ENCODE results near the gene PDE5A. TPM values are rescaled to one million over a fixed set of nuclear protein-coding genes. Genes with fewer than 3 reads are reported as not detected.
A peak's percentile ranks its signal among the peaks of the same experiment; 100 is the strongest.

The PDE5A gene
- total and polyA plus RNA-seq, 3 donors from 2014 or later, result 18.4 to 25.3 (median 21.4) TPM

DNA sequence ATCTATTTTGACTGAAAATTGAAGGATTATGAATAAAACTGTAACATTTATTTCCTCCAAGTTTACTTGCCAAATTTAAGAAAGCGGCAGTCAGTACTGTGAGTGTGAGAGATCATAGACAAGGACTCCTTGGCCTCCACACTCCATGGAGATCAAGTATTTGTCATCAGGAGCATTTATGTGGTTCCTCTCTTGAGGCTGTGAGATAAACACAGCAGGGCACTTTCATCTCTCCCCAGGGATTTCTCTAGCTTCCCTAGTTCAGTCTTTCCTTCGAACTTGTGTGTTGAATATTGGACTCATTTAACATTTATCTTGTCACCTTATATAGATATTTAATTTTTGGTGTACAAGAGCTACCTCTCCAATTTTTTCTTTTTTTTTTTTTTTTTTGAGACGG is 40.8 kb downstream of the PDE5A start:
- intact Hi-C loops (cut with DNase I; ENCODE audit: low total_unique reads), result no loop called here
- Histone ChIP-seq H3K36me3 (ENCODE audit: low read depth, missing control alignments) (no peaks in the 10 kb centered on the region), H3K27ac (no peak overlapping the region), H3K4me3 (no peak overlapping the region), H3K4me1 (no peaks in the 10 kb centered on the region), H3K27me3 (no peaks in the 10 kb centered on the region), H3K9me3 (no peaks in the 10 kb centered on the region)
- DNase-seq, result no peak
- WGBS, 2 donors, result 84 to 86% methylated on average over 3 of the region's 3 CpGs
- no peak for TF ChIP-seq POLR2A (IDR thresholded peaks at IDR 0.05)
- TF ChIP-seq, protein P1, sequence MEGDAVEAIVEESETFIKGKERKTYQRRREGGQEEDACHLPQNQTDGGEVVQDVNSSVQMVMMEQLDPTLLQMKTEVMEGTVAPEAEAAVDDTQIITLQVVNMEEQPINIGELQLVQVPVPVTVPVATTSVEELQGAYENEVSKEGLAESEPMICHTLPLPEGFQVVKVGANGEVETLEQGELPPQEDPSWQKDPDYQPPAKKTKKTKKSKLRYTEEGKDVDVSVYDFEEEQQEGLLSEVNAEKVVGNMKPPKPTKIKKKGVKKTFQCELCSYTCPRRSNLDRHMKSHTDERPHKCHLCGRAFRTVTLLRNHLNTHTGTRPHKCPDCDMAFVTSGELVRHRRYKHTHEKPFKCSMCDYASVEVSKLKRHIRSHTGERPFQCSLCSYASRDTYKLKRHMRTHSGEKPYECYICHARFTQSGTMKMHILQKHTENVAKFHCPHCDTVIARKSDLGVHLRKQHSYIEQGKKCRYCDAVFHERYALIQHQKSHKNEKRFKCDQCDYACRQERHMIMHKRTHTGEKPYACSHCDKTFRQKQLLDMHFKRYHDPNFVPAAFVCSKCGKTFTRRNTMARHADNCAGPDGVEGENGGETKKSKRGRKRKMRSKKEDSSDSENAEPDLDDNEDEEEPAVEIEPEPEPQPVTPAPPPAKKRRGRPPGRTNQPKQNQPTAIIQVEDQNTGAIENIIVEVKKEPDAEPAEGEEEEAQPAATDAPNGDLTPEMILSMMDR (IDR thresholded peaks at IDR 0.05), result no peak

DNA sequence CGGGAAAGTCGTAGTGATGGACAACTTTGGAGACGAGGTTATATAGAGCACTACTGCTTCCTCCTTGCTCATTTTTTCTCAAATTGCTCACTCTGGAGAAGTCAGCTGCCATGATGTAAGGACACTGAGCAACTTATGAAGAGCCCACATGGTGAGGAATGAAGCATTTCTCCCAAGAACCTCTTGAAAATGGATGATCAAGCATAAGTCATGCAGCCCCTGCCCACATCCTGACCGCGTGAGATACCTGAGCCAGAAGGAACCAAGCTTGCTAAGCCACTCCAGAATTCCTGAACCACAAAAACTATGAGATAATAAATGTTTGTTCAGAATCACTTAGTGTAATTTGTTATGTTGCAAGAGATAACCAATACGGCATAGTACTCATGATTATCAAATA is 42.8 kb downstream of the PDE5A start:
- TF ChIP-seq, protein P1 (IDR thresholded peaks at IDR 0.05), result no peak
- no peak for TF ChIP-seq POLR2A (IDR thresholded peaks at IDR 0.05)
- no peaks in the 10 kb centered on the region for H3K9me3 ChIP-seq
- H3K27ac ChIP-seq, result no peak overlapping the region
- H3K36me3 ChIP-seq (ENCODE audit: low read depth, missing control alignments), result no peaks in the 10 kb centered on the region
- no peaks in the 10 kb centered on the region for H3K27me3 ChIP-seq
- DNase-seq, result no peak
- intact Hi-C loops (cut with DNase I; ENCODE audit: low total_unique reads), result no loop called here
- no peak overlapping the region for H3K4me3 ChIP-seq
- no peaks in the 10 kb centered on the region for H3K4me1 ChIP-seq
- WGBS, 2 donors, result 92 to 96% methylated on average over 6 of the region's 6 CpGs

DNA sequence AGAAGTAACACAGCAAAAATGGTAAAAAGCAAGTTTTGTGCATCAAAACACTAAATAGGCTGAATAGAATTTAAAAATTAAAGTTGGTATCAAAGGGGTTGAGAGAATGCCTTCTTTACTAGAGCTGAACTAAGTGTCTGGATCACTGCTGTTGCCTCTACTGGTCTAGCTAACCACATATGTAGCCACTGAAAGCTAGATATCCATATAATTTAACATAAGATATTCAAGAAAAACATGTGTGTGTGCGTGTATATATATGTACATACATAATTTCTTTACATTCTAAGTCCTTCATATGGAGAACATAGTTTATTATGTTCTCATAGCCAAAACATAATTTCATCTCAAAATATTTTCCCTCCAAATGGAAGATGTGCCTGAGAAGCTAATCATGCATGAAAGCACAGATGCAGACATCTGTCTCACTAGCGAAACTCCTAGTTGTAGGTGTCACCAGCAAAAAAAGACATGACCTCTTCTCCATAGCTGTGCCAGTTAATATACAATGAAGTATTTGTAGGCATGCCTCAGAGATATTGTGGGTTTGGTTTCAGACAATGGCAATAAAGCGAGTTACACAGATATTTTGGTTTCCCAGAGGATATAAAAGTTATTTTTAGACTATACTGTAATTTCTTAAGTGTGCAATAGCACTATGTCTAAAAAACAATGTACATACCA is 47.3 kb downstream of the PDE5A start:
- Histone ChIP-seq H3K4me1 (no peaks in the 10 kb centered on the region), H3K36me3 (ENCODE audit: low read depth, missing control alignments) (no peaks in the 10 kb centered on the region), H3K4me3 (no peak overlapping the region), H3K27me3 (no peaks in the 10 kb centered on the region), H3K27ac (no peak overlapping the region), H3K9me3 (no peaks in the 10 kb centered on the region)
- 84 to 89% methylated on average over 3 of the region's 3 CpGs for WGBS, 2 donors
- intact Hi-C loops (cut with DNase I; ENCODE audit: low total_unique reads), result no loop called here
- no peak for DNase-seq
- TF ChIP-seq, protein P1 (IDR thresholded peaks at IDR 0.05), result no peak
- no peak for TF ChIP-seq POLR2A (IDR thresholded peaks at IDR 0.05)

DNA sequence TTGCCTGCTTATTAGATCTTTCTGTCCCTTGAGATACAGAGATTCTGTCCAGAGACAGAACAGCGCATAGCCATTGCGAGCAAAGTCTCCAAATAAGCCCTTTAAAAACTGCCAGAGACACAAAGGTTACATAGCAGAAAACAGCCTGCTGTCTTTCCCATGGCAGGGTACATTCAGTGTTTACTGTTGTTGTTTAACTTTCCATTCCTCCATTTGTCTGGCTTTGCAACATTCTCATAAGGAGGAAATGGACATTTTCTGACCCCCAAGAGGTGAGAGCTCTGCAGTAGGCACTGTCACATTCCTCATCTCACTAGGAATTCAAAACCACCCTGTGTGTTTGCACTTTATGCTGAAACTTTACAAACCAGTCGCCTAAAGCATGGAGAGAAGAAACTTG is 48.3 kb downstream of the PDE5A start:
- Histone ChIP-seq H3K36me3 (ENCODE audit: low read depth, missing control alignments) (no peaks in the 10 kb centered on the region), H3K4me3 (no peak overlapping the region), H3K27me3 (no peaks in the 10 kb centered on the region), H3K27ac (peak overlapping the region; percentile 18 to 32), H3K4me1 (no peaks in the 10 kb centered on the region), H3K9me3 (no peaks in the 10 kb centered on the region)
- no peak for TF ChIP-seq POLR2A (IDR thresholded peaks at IDR 0.05)
- TF ChIP-seq, protein P1 (IDR thresholded peaks at IDR 0.05), result no peak
- 64 to 72% methylated on average over 3 of the region's 3 CpGs for WGBS, 2 donors
- no peak for DNase-seq
- intact Hi-C loops (cut with DNase I; ENCODE audit: low total_unique reads), result no loop called here

DNA sequence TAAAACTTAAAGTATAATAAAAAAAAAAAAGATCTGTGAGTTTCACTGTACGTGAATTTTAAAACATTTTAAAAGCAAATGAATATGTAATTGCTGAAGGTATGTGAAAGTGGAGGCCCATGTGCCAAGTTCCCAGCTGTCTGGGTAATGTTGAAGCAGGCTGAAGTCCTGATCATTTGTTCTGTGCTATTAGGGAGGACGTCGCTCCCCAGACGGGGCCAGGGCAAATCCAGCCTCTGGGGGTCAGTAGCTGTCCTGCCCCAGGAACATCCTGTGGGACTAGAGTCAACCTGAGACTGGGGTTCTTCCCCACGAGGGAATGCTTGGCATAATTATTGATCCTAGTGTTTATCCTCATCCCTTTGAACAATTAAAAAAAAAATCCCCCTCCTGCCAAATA is 48.8 kb downstream of the PDE5A start:
- TF ChIP-seq POLR2A (IDR thresholded peaks at IDR 0.05), result no peak
- TF ChIP-seq, protein P1 (IDR thresholded peaks at IDR 0.05), result no peak
- Histone ChIP-seq H3K4me1 (no peaks in the 10 kb centered on the region), H3K9me3 (no peaks in the 10 kb centered on the region), H3K36me3 (ENCODE audit: low read depth, missing control alignments) (no peaks in the 10 kb centered on the region), H3K27me3 (no peaks in the 10 kb centered on the region), H3K27ac (peak overlapping the region; percentile 18 to 32), H3K4me3 (no peak overlapping the region)
- intact Hi-C loops (cut with DNase I; ENCODE audit: low total_unique reads), result no loop called here
- 61 to 72% methylated on average over 5 of the region's 5 CpGs for WGBS, 2 donors
- no peak for DNase-seq

Measured in testis (tissue), 3 donors.